AG04450 (cell line): ENCODE data around the gene LRRC73. TPM values are rescaled to one million over a fixed set of nuclear protein-coding genes. Genes with fewer than 3 reads are reported as not detected.

Source experiments
- CTCF ChIA-PET: fragments of 300-600, 350-600 bp; formaldehyde crosslinking; extraction: SDS; loops from one replicate; lab custom pipeline; 2022; ENCODE audit warnings: antibody characterized with exemption, inconsistent platforms; lab: Charles Lee
- POLR2A ChIA-PET: fragments of 350-600 bp; formaldehyde crosslinking; extraction: SDS; loops from one replicate; lab custom pipeline; 2021; ENCODE audit warnings: antibody characterized with exemption, inconsistent platforms; lab: Yijun Ruan, JAX
- DNase-seq: peaks from one replicate; pipeline ENCODE4 v3.0.0-alpha.2; 2011; ENCODE audit warnings: low read depth, low spot score
- H3K27ac ChIP-seq: one replicate; pipeline ENCODE4 v1.5.1; 2012; ENCODE audit warnings: low read depth, low read length, control low read depth
- H3K27me3 ChIP-seq: one replicate; pipeline ENCODE4 v1.6.0; 2012; ENCODE audit warnings: low read length; ENCODE audit not compliant: control insufficient read depth, insufficient read depth
- H3K4me3 ChIP-seq: 2 replicates; pipeline ENCODE4 v1.5.1; 2011; ENCODE audit warnings: mild to moderate bottlenecking, low read depth, low read length, control low read depth
- H3K9me3 ChIP-seq: 2 replicates; pipeline ENCODE4 v1.5.1; 2012; ENCODE audit warnings: low read length; ENCODE audit not compliant: control insufficient read depth, insufficient read depth
- polyA plus RNA-seq: library from polyadenylated mRNA; depleted of rRNA; stranded (reverse); fragments of >200 nt; gene quantifications from 2 replicates; pipeline ENCODE4 v1.2.3, GENCODE V29; 2011; rRNA removed
- small RNA-seq: library from RNA; depleted of rRNA; stranded (forward); fragments of <200 nt; gene quantifications from one replicate; pipeline ENCODE3, GENCODE V24; 2012; ENCODE audit warnings: low read depth; ENCODE audit not compliant: insufficient read length
- TF ChIP-seq, protein P1 (sequence below): IDR thresholded peaks from 2 replicates; pipeline ENCODE4 v1.5.1; 2011; ENCODE audit warnings: low read depth, low read length, control low read depth, inconsistent platforms

The LRRC73 gene
- polyA plus RNA-seq, 1 experiment, result 0.16 TPM

DNA sequence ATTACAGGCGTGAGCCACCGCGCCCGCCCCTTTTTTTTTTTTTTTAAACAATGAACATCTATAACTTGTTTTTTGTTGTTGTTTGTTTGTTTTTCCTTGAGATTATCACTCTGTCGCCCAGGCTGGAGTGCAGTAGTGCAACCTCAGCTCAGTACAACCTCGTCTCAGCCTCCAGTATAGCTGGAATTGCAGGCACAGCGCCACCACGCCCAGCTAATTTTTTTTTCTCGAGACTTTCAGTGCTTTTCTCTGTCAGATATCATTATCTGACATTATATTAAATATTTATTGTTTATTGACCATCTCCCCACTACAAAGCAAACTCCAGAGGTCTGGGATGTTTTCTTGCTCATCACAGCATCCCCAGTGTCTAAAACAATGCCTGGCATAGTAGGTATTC lies 52.5 kb downstream of the LRRC73 start:
- Histone ChIP-seq H3K9me3 (no peaks in the 10 kb centered on the region; the same call in 1 of the 2 replicates), H3K27ac (no peak overlapping the region), H3K27me3 (peaks cover 6% of the 10 kb centered on the region), H3K4me3 (no peak overlapping the region)
- CTCF ChIA-PET, result interaction anchor here (5.7 kb wide), 1 partner anchor 49 kb away, joined by 53 read pairs; no protein-coding TSS in a partner anchor
- POLR2A ChIA-PET, result no interaction called here
- no peak for DNase-seq
- TF ChIP-seq, protein P1, sequence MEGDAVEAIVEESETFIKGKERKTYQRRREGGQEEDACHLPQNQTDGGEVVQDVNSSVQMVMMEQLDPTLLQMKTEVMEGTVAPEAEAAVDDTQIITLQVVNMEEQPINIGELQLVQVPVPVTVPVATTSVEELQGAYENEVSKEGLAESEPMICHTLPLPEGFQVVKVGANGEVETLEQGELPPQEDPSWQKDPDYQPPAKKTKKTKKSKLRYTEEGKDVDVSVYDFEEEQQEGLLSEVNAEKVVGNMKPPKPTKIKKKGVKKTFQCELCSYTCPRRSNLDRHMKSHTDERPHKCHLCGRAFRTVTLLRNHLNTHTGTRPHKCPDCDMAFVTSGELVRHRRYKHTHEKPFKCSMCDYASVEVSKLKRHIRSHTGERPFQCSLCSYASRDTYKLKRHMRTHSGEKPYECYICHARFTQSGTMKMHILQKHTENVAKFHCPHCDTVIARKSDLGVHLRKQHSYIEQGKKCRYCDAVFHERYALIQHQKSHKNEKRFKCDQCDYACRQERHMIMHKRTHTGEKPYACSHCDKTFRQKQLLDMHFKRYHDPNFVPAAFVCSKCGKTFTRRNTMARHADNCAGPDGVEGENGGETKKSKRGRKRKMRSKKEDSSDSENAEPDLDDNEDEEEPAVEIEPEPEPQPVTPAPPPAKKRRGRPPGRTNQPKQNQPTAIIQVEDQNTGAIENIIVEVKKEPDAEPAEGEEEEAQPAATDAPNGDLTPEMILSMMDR, result no peak

Small RNAs within 50 kb of the gene (small RNA-seq; reads per million reads assigned to genes)
- gene RF00426 (not detected), gene RNU6-1113P (not detected)

Other genes starting within 250 kb of the LRRC73 start
- not detected in 2 replicates for gene SLC22A7, start 212.1 kb downstream of the LRRC73 start, polyA plus RNA-seq
- gene CRIP3, start 201.5 kb downstream of the LRRC73 start, polyA plus RNA-seq, result not detected in 2 replicates
- 12.5 and 14.9 TPM in 2 replicates for gene ZNF318, start 140.7 kb downstream of the LRRC73 start, polyA plus RNA-seq
- gene ABCC10, start 82.8 kb downstream of the LRRC73 start, polyA plus RNA-seq, result 10.6 and 12.0 TPM in 2 replicates
- gene DLK2, start 54.8 kb downstream of the LRRC73 start, polyA plus RNA-seq, result 0.62 and 0.86 TPM in 2 replicates
- 18.4 and 20.4 TPM in 2 replicates for gene TJAP1, start 32.8 kb downstream of the LRRC73 start, polyA plus RNA-seq
- 241 and 262 TPM in 2 replicates for gene YIPF3, start 6.6 kb upstream of the LRRC73 start, polyA plus RNA-seq
- 48.1 and 50.8 TPM in 2 replicates for gene POLR1C, start 6.7 kb upstream of the LRRC73 start, polyA plus RNA-seq
- gene XPO5, start 65.7 kb upstream of the LRRC73 start, polyA plus RNA-seq, result 28.4 and 31.5 TPM in 2 replicates
- gene POLH, start 65.8 kb upstream of the LRRC73 start, polyA plus RNA-seq, result 22.1 and 26.6 TPM in 2 replicates
- 60.8 and 72.5 TPM in 2 replicates for gene GTPBP2, start 118.9 kb upstream of the LRRC73 start, polyA plus RNA-seq
- 37.1 and 39.3 TPM in 2 replicates for gene MAD2L1BP, start 125.5 kb upstream of the LRRC73 start, polyA plus RNA-seq
- 0.37 and 0.51 TPM in 2 replicates for gene RSPH9, start 134.7 kb upstream of the LRRC73 start, polyA plus RNA-seq
- 41.0 and 59.7 TPM in 2 replicates for gene MRPS18A, start 177.4 kb upstream of the LRRC73 start, polyA plus RNA-seq